Retina (tissue), 1 donor: ENCODE data around the gene TMEM117.
"Not testable (repeated sequence)": the region's sequence is repeated elsewhere in the genome, so short reads cannot be mapped to it uniquely, and the experiment has no call there.

ENCODE experiments used
- DNase-seq: peaks from one replicate; pipeline ENCODE4 v3.0.0-alpha.2; 2016

Gene TMEM117

DNA sequence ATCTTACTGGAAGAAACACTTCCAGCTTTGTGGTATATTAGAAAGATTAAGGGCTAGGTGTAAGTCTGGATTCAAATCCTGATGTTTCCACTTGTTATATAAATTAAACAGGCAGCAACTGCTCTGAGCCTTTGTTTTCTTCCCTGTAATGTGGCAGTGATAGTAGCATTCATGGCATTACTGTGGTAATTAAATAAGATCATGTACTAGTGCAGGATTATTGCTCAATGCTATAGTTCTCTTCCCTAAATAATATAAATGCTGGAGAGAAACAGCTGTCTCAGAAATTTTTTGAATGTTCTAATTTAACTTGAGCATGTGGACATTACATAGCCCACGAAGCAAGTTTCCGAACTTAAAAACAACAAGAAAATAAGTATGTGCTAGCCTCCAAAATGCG, 5.4 kb downstream of the TMEM117 start:
- no peak for DNase-seq

- no peak for DNase-seq
Observed at GRCh38 chr12:43842259-43842658, 6.4 kb downstream of the TMEM117 start.

- DNase-seq: not testable (repeated sequence)
Observed at GRCh38 chr12:43847425-43848225, 11.7 kb downstream of the TMEM117 start.

- no peak for DNase-seq
Observed at GRCh38 chr12:43848226-43848507, 12.3 kb downstream of the TMEM117 start.

DNA sequence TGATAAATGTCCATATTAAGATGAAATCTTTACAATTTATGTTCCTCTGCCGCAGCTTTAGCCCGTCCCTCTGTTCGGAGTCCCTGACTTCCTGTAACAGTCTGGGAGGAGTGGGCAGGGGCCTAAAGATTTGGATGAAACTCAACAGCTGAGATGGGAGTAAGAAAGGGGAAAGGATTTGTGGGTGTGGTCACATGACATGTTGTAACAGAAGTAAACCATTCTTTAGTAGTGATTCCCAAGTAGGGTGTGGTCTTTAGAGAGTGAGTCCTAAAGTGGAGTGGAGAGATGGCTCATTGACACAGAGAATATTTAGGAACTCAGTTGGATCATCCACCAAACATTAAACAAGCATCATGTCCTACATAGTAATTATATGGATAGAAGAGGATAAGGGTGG, 12.9 kb downstream of the TMEM117 start:
- no peak for DNase-seq

DNA sequence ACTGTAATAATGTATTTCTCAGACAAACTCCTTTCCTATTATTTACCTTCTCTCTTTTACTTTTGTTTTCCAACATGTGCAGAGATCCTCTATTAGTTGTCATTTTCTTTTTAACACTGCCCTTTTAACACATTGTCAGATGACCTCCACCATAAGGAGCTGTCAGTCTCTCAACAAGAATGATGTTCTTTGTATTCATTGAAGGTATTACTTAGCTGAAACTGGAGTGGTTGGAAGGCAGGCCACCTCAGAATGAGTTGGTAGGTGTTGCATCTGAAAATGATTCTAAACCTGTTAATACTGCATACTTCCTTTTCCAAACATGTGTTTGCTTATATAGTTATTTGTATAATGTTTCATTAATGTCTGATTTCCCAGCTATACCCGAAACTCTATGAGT, 16.9 kb downstream of the TMEM117 start:
- DNase-seq: no peak

DNA sequence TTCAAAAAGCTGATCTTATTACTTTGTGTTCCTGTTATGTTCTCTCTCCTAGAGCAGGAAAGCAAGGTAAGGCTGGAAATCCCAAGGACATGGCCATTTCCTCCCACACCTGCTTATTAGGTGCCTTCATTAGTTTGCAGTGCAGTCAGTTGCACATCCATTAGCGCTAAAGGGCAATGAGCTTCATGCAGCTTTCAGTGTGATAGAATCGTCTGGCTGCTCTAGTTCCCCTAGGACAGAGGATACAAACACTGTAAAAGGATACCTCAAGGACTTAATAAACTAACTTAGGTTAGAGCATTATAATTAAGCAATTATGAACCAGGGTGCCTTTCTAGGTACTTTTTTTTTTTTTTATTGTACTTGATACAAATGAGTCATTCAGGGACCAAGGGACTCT, 21.1 kb downstream of the TMEM117 start:
- DNase-seq: no peak

- no peak for DNase-seq
Observed at GRCh38 chr12:43858096-43858495, 22.2 kb downstream of the TMEM117 start.

DNA sequence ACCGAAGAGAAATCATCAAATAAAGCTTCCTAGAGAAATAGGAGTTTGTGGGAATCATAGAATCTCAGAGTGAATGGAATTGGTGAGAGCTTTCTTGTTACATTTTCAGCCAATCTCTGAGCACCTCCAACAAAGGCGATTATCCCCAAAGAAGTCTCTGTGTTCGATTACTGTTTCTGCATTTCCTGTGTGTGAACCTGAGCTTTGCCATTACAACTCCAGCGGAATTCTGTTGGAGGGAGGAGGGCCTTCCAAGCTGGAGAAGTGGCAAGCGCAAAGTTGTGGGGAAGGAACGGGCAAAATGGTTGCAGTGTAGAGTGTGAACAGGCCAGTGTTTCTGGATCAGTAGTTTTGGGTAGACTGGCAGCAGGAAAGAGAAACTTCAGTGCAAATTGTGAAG, 23.1 kb downstream of the TMEM117 start:
- no peak for DNase-seq

GRCh38 chr12:43861015-43861839, 25.3 kb downstream of the TMEM117 start:
- no peak for DNase-seq

- DNase-seq: no peak
Observed at GRCh38 chr12:43861840-43862150, 25.9 kb downstream of the TMEM117 start.

- DNase-seq: no peak
Observed at GRCh38 chr12:43863770-43864366, 28.0 kb downstream of the TMEM117 start.

GRCh38 chr12:43864557-43864956, 28.7 kb downstream of the TMEM117 start:
- not testable (repeated sequence) for DNase-seq

DNA sequence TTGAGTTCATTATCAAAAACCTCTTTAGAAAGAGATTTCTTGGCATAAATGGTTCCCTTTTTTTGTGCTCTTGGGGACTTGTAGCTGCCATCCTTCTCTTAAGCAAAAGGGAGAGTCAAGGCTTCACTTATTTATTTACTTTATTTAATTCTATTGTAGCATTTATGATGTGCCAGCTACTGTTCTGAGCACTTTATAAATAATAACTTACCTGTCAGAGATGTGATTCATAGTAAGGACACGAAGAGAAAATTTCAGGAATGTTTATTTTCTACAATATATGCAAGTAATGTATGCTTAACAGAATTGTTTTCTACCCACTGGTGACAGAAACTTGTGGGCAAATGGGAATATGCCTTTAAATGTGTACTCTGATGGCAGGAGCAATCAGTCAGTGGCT, 33.3 kb downstream of the TMEM117 start:
- DNase-seq: no peak

DNA sequence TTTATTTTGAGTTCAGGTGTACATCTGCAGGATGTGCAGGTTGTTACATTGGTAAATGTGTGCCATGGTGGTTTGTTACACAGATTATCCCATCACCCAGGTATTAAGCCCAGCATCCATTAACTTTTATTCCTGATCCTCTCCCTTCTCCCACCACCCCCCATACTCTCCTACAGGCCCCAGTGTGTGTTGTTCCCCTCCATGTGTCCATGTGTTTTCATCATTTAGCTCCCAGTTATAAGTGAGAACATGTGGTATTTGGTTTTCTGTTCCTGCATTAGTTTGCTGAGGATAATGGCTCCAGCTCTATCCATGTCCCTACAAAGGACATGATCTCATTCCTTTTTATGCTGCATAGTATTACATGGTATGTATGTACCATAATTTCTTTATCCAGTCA, 33.9 kb downstream of the TMEM117 start:
- not testable (repeated sequence) for DNase-seq

- DNase-seq: not testable (repeated sequence)
Observed at GRCh38 chr12:43871258-43871657, 35.4 kb downstream of the TMEM117 start.

DNA sequence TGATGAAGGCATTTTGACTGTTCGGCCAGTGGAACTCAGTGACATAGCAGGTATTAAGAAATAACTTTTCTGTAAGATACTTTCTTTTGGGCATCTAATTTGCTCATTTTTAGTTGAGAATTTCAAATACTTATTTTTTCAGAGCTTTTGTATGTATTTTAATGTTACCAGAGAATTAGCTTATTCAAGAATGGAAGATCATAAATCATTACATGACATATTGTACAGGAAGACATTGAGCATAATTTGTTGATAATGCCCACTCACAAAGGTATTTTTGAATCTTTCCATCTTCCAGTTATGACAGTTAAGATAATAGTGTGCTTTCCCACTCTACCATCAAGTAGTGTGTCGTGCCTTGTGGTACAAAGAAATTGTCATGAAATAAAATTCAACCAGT, 36.5 kb downstream of the TMEM117 start:
- DNase-seq: no peak

- no peak for DNase-seq
Observed at GRCh38 chr12:43878050-43878449, 42.2 kb downstream of the TMEM117 start.

DNA sequence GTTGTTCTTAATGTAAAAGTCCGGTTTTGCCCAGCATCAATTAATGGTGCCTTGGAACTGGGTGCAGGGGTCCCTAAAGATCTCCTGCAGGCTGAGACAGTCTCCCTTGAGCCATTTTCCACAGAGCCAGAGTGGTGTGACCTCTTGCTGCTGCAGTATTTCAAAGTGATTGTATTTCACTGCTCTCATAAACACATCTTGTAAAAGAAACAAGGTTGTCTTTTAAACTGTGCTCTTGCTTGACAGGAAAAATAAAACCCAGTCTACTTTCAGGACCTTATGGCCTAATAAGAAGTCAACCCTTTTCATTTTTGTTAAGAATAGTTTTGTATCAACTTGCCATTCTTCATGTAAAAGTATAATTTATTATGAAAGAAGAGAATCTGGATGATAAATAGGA, 44.7 kb downstream of the TMEM117 start:
- no peak for DNase-seq

DNA sequence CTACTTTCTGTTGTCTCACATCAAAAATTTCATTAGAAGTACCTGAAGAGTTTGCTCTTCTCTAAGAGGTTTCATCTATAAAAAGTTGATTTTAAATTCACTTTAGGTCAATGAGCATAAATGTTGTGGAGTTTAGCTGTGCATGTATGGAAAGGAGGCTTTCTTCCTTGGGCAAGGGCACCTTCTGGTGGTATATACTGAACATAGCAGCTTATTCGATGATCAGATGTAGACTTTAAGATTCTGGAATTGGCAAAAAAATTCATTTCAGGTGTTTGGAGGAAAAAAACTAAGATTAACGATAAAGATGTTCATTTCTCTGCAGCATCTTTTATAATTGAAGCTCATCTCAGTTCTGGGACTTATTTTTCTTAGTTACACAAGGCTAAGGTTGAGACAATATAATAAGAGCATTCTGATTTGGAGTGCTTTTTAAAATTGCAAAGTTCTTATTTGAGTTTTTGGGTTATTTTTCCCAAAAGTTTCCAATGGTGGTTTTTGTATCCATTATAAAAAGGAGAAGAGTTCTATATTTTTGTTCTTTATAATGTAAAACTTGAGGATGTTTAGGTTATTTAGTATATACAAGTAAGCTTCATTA, 46.8 kb downstream of the TMEM117 start:
- DNase-seq: peak; percentile 29

- DNase-seq: no peak
Observed at GRCh38 chr12:43883311-43883710, 47.4 kb downstream of the TMEM117 start.

DNA sequence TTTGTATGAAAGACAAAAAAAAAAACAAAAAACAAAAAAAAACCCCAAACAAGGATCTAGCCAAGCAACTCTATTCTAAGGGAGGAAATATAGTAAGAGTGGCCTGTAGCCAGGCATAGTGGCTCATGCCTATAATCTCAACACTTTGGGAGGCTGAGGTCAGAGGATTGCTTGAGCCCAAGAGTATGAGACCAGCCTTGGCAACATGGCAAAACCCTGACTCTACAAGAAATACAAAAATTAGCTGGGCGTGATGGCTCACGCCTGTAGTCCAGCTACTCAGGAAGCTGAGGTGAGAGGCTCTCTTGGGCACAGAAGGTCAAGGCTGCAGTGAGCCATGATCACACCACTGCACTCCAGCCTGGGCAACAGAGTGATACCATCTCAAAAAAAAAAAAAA, 47.9 kb downstream of the TMEM117 start:
- no peak for DNase-seq

DNA sequence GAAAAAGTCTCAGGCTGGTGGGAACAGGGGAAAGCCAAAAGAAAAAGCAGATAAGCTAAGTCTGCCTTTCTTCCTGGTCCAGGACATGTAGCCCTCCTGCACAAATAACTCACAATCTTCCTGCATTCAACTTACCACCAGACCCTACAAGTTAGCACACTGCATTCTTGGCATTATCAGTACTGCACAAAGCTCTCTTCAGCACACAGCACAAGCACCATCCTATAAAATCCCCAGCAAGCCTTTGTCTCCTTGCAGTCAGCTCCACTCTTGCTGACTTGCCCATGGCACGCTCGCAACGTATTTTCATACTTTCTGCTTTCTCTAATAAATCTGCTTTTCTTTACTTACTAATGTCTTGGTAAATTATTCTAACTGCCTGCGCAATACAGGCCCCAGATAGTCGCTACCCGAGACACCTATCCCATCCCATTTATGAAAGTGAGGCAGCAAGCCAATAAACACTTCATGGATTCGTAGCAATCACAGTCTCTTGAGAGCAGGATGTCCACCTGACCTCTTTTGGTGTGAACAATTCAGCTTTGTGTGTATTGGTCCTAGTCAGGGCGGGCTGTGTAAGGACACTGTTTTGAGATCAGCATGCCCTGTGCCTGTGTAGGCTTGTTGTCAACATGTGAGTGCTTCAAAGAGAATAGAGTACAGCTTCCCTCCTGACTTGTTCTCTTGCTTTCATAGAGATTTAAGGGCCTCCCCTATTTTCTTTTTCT, 49.0 kb downstream of the TMEM117 start:
- DNase-seq: peak; percentile 14
